IPS-NIHi7 (cell line): Measurements from ENCODE around the gene PLAC8L1.
"Not testable (repeated sequence)": the region's sequence is repeated elsewhere in the genome, so short reads cannot be mapped to it uniquely, and the experiment has no call there.

Experiments used
- DNase-seq: peaks from one replicate; pipeline ENCODE4 v3.0.0; 2012; ENCODE audit warnings: mixed read lengths; ENCODE audit errors: extremely low spot score

PLAC8L1 gene, protein sequence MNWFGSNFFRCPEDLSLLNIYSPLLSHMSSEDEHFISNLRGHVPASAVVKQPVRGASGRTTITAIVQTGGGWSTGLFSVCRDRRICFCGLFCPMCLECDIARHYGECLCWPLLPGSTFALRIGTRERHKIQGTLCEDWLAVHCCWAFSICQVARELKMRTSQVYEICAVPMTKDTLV

DNA sequence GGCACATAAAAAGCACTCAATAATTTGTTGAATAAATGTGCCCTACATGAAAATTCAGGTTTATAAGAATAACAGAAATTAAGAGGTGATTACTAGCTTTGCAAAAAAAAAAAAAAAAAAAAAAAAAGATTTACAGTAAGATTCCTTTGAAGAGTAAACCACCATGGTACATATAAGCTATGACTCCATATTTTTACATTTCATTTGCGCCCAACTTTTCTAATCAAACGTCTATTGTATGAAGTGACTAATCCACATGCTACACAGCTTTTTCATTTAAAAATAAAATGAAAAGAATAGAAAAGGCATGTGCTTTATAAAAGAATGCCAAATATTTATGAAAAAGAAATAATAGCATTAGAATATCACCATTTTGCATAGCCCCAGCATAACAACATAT is at the start of gene PLAC8L1:
Gene PLAC8L1, minus strand, starts transcription at position 101 of the 400 bp plus-strand sequence. CDS start 1,266 bp downstream, outside the sequence.
- no peak for DNase-seq

DNA sequence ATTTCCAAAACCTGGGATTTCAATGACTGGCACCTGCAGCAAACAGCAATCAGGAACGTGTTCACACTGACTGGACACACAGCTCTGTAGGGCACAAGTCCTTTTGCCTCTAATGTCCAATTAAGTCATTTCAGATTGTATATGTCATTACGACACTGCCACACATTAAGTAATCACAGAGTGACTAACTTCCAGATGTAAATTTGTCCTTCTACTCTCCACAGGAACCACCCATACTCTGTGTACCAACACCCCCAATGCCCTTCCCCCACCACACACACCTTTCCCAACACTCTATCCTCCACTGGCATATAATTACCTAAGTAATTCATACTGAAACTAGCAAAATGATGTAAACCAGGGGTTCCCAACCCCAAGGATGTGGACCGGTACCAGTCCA is 46.6 kb upstream of the PLAC8L1 start:
- no peak for DNase-seq

DNA sequence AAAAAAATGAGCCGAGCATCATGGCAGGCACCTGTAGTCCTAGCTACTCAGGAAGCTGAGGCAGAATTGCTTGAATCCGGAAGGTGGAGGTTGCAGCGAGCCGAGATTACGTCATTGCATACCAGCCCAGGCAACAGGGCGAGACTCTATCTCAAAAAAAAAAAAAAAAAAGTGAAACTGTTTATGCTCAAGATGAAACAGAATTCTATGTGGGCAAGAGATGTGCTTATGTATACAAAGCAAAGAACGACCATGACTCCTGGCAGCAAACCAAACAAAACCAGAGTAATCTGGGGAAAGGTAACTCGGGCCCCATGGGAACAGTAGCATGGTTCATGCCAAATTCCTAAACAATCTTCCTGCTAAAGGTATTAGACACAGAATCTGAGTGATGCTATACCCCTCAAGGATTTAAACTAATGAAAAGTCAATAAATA is 32.6 kb upstream of the PLAC8L1 start:
- DNase-seq = no peak

DNA sequence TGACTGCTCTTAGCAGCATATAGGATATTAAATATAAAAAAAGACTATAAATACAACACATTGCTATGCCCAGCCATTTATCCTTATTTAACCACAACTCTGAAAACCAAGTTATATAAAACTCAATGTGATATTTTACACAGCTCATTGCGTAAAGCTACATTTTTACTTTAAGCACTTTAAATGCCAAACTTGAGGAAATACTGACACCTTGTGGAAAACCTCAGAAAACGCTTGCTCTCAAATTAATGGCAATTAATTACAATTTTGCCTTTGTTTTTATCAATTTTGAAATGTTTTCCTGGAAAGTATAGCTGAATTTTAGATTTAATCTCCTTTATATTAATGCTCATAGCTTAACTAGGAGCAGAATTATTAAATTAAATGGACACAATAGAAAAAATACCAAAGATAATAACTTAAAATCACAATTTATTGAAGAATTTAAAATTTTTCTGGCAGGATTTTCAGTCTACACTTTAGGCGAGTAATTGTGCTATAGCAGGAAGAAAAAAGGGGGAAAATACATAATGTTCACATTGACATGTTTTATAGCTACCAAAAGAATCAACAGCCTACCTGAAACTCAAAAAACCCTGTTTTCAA is 25.2 kb upstream of the PLAC8L1 start:
- peak; percentile 9 for DNase-seq

DNA sequence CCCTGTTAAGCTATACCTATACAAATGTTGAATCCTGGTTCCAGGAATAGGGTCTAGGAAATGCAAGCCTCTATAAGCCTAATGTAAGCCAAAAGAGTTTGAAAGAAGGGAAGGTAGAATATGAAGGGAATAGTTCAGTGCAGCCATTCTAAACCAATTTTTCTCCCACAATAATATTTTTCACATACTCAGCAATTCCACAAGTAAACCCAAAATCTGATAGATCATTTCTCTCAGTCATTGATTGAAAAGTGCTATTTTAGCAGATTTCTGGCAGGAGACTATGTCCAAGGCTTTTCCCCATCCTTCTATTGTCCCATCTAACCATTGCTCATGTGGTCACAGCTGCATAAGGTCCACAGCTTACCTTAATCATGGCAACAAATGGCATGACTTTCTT is 20.7 kb upstream of the PLAC8L1 start:
- DNase-seq = no peak

DNA sequence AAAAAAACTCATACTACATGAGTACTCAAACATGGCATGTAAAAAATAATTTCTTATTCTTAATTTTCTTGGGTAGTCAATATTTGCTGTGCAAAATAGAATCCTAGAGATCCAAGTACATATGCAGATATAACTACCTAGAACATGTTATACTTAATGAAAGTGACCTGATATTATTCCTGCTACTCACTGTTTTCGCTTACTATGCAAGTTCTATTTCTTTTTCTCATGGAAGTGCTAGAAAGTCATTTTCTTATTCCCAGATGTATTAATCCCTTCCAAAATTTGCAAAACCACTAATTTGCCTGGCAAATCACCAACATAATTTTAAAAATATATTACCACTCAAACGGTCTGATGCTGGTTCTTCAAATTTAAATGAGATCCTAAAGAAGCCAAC is 19.2 kb upstream of the PLAC8L1 start:
- DNase-seq = no peak

DNA sequence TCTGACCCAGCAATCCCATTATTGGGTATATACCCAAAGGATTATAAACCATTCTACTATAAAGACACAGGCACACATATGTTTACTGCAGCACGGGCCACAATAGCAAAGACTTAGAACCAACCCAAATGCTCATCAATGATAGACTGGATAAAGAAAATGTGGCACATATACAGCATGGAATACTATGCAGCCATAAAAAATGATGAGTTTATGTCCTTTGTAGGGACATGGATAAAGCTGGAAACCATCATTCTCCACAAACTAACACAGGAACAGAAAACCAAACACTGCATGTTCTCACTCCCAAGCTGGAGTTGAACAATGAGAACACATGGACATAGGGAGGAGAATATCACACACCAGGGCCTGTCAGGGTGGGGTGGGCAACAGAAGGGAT is 16.1 kb upstream of the PLAC8L1 start:
- DNase-seq = not testable (repeated sequence)

DNA sequence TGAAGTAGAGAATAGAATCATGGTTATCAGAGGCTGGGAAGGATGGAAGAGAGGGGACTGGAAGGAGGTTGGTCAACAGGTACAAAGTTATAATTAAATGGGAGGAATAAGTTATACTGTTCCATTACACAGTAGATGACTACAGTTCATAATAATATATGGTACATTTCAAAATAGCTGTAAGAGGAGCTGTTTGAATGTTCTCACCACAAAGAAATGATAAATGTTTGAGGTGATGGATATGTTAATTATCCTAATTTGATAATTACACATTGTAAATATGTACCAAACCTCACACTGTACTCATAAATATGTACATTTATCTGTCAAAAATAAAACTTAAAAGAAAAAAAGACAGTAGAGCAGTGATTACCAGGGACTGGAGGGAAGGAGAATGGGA is 12.9 kb upstream of the PLAC8L1 start:
- DNase-seq = no peak

DNA sequence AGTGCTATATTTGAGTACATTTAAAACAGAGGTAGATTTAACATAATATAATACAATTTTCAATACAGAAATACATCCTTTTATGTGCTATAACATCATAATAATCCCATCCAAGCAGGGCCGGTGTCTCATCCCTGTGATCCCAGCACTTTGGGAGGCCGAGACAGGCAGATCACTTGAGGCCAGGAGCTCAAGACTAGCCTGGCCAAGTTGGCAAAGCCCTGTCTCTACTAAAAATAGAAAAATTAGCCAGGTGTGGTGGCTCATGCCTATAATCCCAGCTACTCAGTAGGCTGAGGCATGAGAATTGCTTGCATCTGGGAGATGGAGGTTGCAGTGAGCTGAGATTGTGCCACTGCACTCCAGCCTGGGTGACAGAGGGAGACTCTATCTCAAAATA is 11.8 kb upstream of the PLAC8L1 start:
- not testable (repeated sequence) for DNase-seq

DNA sequence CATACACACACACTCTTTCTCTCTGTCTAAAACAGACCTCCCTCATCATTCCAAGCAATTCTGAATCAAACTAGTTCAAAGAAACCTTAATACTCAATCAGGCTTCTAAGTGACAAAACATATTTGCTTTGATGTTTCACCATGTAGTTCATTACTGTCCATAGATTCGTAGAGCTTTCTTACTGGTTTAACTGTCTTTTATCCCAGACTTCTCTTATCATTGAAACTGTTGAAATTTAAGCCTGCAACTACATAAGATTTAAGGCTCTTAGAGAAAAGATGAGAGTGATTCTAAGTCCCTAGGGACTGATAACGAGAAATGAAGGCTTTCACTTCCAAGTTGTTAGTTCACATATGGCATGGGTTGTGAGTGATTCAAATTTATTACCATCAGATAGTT is 11.0 kb upstream of the PLAC8L1 start:
- DNase-seq = no peak

DNA sequence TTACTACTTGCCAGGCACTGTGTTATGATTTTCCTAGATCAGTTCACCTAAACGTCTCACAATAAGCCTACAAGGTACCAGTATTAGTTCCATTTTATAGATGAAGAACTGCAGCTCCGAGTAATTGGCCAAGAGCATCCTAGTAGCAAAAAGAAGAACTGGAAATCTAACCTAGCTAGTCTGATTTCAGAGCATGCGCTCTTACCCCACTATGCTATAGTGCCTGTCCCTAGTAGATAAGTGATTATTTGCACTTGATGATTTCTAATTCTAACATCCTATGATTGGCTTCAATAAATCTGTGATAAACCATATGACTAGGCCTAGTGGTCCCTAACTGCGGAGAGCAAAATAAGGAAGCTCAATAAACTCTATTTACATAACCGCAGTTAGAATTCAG is 7.1 kb upstream of the PLAC8L1 start:
- no peak for DNase-seq

DNA sequence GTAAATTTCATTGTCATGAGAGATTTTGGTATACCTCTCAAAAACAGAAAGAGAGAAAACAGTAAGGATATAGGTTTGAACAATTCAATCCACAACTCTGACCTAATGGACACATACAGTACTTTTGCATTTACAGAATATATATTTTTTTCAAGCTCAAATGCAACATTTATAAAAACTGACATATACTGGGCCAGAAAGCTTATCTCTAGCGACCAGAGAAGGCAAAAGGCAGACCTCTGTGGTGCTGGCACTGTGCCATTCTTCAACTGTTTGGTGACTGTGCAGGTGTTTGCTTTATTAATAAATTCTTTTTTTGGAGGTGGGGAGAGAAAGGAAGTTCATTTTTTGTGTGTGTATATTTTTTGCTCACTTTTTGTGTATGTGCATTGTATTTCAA is 6.0 kb upstream of the PLAC8L1 start:
- DNase-seq = no peak

DNA sequence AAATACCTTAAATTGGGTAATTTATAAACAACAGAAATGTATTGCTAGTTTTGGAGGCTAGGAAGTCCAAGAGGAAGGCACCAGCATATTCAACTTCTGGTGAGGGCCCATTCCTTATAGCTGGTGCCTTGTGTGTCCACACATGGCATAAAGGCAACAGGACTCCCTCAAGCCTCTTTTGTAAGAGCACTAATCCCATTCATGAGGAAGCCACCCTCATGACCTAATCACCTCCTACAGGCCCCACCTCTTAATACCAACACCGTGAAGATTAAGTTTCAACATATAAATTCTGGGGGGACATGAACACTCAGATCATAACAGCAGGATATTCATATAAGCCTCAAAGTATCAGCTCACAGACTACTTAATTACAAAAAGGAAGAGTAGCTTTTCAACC is 4.0 kb upstream of the PLAC8L1 start:
- DNase-seq = no peak

DNA sequence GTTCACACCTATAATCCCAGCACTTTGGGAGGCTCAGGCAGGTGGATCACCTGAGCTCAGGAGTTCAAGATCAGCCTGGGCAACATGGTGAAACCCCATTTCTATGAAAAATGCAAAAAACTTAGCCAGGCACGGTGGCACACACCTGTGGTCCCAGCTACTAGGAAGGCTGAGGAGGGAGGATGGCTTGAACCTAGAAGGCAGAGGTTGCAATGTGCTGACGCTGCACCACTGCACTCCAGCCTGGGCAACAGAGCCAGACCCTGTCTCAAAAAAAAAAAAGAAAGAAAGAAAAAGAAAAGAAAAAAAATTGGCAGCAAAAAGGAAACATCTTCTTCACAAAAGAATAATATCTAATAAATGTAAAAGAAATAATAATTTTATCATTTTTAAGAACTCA is 3.5 kb upstream of the PLAC8L1 start:
- not testable (repeated sequence) for DNase-seq

DNA sequence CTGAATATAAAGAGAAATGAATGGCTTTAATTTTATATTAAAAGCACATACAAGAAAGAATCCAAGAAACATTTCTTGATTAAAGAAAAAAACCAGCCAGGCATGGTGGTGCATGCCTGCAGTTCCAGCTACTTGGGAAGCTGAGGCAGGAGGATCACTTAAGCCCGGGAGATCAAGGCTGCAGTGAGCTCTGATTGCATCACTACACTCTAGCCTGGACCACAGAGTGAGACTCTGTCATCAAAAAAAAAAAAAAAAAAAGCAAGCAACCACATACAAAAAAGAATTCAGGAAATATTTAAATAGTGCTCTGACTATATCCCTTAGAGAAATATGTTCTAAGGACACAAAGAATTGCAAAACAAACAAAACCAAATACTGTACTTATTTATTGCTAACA is 2.5 kb upstream of the PLAC8L1 start:
- DNase-seq = no peak

DNA sequence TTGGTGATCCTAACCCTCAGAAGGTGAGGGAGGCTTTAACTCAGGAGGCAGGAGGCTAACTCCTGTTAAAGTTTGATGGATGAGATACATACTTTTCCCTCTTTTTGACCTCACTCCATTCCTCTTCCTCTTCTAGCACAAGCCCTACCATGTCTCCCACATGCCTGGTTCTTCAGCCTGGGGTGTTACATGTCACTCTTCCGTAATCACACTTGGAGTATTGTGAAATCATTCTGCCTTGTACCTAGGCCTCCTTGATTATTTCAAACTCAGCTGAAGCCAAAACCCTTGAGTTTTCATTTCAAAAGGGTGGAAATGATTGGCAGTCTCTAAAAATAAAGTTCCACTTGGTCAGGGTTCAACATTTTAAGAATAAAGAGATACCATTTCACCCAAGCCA is 1.8 kb downstream of the PLAC8L1 start:
- no peak for DNase-seq

DNA sequence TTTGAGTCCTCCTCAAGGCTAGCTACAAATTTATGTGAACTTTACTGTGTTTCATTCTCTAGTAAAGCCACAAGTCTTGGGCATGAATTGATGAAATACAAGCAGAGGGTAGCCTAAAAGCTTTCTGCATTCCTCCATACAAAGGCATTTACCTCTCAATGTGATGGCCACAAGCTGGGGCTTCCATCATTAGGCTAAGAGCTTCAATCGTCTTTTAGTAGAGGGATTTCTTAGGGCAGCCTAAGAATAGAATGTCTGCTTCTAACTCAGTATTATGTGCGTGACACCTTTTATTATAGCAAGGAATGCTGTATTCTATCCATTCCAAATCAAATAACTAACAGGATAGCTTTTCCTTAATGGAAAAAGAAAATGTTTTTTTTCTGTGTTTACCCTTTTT is 3.7 kb downstream of the PLAC8L1 start:
- DNase-seq = peak; percentile 26

DNA sequence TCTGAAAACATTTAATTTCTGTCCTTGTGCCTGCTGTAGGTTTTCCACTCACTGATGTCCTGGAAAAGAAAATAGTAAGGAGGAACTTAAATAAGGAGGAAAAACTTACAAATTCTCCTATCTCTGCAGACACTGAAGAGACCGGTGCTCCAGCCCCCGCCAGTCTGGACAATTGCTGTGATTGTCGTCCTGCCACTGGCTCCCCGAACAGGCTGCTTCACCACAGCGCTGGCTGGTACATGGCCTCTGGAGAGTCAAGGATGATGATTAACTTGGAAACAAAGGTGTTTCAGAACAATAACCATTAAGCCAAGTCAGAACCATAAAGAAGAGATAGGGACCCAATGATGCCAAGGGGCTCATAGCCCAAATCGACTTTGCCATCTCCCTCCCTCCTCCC is 7.3 kb downstream of the PLAC8L1 start:
- DNase-seq = no peak

DNA sequence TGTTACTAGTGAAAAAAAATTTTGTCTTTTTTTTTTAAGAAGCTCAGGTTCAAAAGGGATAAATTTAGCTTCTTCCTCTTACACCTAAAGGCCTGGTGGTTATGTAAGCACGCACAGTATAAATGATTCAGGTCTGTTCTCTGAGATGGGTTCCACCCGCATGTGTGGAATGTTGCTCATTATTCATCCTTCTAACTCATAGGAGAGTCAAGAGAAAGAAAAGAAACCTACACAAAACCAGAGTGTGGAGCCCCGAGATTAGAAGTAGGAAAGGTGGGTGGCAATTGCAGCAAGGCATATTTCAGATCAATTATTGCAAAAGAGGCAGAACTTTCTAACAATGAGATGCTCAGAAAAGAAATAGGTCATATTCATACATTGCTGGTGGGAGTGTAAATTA is 13.5 kb downstream of the PLAC8L1 start:
- no peak for DNase-seq

DNA sequence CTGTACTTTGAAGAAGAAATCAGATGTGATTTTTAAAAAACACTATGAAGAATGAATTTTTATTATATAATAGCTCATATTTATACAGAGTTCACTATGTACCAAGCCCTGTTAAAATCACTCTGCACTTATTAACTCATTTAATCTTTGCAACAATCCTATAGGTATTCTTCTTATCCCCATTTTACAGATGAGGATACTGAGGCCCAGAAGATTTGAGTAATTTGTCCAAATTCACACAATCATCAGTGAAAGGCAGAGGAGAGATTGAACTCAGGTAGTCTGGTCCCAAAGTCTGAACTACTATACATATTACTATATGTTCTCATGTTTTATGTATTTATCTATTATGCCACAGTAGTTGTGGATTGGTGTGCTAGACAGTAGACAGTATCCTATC is 16.1 kb downstream of the PLAC8L1 start:
- no peak for DNase-seq

DNA sequence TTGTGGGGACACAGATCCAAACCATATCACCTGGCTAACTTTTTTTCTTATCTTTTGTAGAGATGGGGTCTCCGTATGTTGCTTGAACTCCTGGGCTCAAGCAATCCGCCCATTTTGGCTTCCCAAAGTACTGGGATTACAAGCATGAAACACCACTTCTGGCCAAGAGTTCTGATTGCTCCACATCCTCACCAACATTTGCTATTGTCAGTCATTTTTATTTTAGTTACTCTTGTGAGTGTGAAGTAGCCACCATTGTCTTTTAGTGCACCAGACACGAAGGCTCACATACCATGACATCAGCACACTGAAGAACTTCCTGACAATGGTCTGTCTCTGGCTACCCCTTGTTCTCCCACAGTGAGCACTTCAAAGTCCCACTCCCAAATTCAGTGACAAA is 17.3 kb downstream of the PLAC8L1 start:
- DNase-seq = no peak

DNA sequence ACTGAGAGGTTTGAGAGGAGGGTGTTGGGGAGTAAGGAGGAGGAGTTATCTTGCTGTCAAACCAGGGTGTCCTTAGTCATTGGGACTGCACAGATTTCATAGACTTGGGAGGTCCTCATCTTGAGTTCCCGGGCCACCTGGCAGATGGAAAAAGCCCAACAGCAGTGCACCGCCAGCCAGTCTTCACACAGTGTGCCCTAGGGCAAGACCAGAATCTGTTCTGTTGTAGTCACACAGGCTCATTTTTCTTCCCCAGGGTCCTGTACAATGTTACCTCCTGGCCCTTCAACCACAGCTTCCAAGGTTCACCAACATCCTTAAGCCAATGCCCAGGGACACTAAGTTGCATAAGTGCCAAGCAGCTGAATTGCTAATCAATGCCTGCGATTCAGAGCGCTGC is 21.0 kb downstream of the PLAC8L1 start:
- DNase-seq = no peak

DNA sequence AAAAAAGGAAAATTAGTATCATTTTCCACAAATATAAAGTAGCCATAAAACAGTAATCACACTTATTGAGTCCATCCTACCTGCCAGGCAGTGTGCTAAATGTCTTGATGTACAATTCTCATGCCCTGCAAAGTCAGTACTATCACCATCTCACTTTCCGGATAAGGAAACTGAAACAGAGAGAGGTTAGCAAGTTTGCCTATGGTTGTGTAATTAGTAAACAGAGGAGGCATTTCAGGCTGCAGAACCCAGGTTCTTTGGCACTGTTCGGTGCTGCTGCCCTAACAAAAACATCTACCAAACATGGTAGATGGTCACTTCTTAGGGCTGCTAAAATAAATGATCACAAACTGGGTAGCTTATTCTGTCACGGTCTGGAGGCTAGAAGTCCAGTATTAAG is 22.6 kb downstream of the PLAC8L1 start:
- DNase-seq = no peak

DNA sequence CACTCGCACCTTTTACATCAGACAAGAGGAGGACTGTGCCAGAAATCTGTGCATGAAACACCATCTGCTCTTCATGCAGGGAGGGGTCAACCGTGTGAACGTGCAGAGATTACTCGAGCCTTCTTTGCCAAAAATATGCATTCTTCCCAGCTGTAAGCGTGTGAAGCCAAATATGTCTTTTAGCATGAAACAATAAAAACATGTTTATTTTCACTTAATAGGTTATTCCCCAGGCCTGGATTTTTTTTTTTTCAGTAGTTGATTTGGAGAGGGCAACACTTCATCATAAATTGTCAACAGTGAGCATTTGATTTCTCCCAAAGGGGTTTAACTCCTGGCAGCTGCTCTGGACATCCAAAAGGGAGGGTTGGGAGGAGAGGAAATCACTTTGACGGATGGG is 23.8 kb downstream of the PLAC8L1 start:
- no peak for DNase-seq
